BJ (cell line): ENCODE results near the gene LRRC72. TPM values are rescaled to one million over a fixed set of nuclear protein-coding genes. Genes with fewer than 3 reads are reported as not detected.
"Not testable (repeated sequence)": the region's sequence is repeated elsewhere in the genome, so short reads cannot be mapped to it uniquely, and the experiment has no call there.

Source experiments
- CTCF ChIA-PET: fragments of 350-600 bp; formaldehyde crosslinking; extraction: SDS; loops from one replicate; lab custom pipeline; 2021; ENCODE audit warnings: antibody characterized with exemption, inconsistent platforms; lab: Yijun Ruan, JAX
- POLR2A ChIA-PET: fragments of 300-600 bp; sonication (Branson Sonifier 250); formaldehyde crosslinking; extraction: SDS; loops from one replicate; lab custom pipeline; 2021; ENCODE audit warnings: antibody characterized with exemption; lab: Charles Lee
- DNase-seq: peaks from one replicate; pipeline ENCODE4 v3.0.0-alpha.2; 2011; ENCODE audit warnings: low read depth
- H3K27me3 ChIP-seq: 2 replicates; pipeline ENCODE4 v1.6.0; 2011; ENCODE audit warnings: low read length; ENCODE audit not compliant: control insufficient read depth, insufficient read depth
- H3K36me3 ChIP-seq: 2 replicates; pipeline ENCODE4 v1.5.1; 2011; ENCODE audit warnings: low read length; ENCODE audit not compliant: control insufficient read depth, insufficient read depth
- H3K4me3 ChIP-seq: 2 replicates; pipeline ENCODE4 v1.5.1; 2011; ENCODE audit warnings: low read depth, mild to moderate bottlenecking, control low read depth, low read length
- polyA plus RNA-seq: library from polyadenylated mRNA; depleted of rRNA; stranded (reverse); fragments of >200 nt; gene quantifications from 2 replicates; pipeline ENCODE4 v1.2.3, GENCODE V29; 2011
- TF ChIP-seq, protein P1 (sequence below): IDR thresholded peaks from 2 replicates; pipeline ENCODE4 v1.5.1; 2011; ENCODE audit warnings: low read depth, mild to moderate bottlenecking, control low read depth, inconsistent platforms, low read length, moderate library complexity; ENCODE audit not compliant: insufficient read depth

LRRC72 gene
- polyA plus RNA-seq, 1 experiment: not detected

- Histone ChIP-seq H3K36me3 (no peaks in the 10 kb centered on the region), H3K4me3 (no peak overlapping the region), H3K27me3 (0 out of 2 replicates have a peak, but pooled peaks cover 1% of the 10 kb centered on the region)
- TF ChIP-seq, protein P1, sequence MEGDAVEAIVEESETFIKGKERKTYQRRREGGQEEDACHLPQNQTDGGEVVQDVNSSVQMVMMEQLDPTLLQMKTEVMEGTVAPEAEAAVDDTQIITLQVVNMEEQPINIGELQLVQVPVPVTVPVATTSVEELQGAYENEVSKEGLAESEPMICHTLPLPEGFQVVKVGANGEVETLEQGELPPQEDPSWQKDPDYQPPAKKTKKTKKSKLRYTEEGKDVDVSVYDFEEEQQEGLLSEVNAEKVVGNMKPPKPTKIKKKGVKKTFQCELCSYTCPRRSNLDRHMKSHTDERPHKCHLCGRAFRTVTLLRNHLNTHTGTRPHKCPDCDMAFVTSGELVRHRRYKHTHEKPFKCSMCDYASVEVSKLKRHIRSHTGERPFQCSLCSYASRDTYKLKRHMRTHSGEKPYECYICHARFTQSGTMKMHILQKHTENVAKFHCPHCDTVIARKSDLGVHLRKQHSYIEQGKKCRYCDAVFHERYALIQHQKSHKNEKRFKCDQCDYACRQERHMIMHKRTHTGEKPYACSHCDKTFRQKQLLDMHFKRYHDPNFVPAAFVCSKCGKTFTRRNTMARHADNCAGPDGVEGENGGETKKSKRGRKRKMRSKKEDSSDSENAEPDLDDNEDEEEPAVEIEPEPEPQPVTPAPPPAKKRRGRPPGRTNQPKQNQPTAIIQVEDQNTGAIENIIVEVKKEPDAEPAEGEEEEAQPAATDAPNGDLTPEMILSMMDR: no peak
- POLR2A ChIA-PET: no interaction called here
- CTCF ChIA-PET: interaction anchor here (1.2 to 1.3 kb wide), 2 partner anchors 13 to 20 kb away, joined by 3 to 4 read pairs; no protein-coding TSS in a partner anchor
- no peak for DNase-seq
Observed at GRCh38 chr7:16514271-16514670, 12.4 kb upstream of the LRRC72 start.

- Histone ChIP-seq H3K36me3 (no peaks in the 10 kb centered on the region), H3K4me3 (no peak overlapping the region), H3K27me3 (0 out of 2 replicates have a peak, but pooled peaks cover 1% of the 10 kb centered on the region)
- ChIA-PET POLR2A (no interaction called here), CTCF (interaction anchor here (0.9 to 1.3 kb wide), 3 partner anchors 13 to 28 kb away, joined by 3 to 4 read pairs (median 4); no protein-coding TSS in a partner anchor)
- DNase-seq: no peak
- TF ChIP-seq, protein P1: no peak
Observed at GRCh38 chr7:16514729-16515128, 11.9 kb upstream of the LRRC72 start.

- TF ChIP-seq, protein P1: no peak
- ChIA-PET POLR2A (no interaction called here), CTCF (no interaction called here)
- DNase-seq: no peak
- H3K27me3 ChIP-seq: 0 out of 2 replicates have a peak, but pooled peaks cover 1% of the 10 kb centered on the region
- H3K36me3 ChIP-seq: no peaks in the 10 kb centered on the region
- no peak overlapping the region for H3K4me3 ChIP-seq
Observed at GRCh38 chr7:16515785-16516685, 10.6 kb upstream of the LRRC72 start.

- DNase-seq, CTCF ChIA-PET, H3K36me3 ChIP-seq, H3K27me3 ChIP-seq, POLR2A ChIA-PET, H3K4me3 ChIP-seq: not testable (repeated sequence)
Observed at GRCh38 chr7:16519985-16520384, 6.6 kb upstream of the LRRC72 start.

DNA sequence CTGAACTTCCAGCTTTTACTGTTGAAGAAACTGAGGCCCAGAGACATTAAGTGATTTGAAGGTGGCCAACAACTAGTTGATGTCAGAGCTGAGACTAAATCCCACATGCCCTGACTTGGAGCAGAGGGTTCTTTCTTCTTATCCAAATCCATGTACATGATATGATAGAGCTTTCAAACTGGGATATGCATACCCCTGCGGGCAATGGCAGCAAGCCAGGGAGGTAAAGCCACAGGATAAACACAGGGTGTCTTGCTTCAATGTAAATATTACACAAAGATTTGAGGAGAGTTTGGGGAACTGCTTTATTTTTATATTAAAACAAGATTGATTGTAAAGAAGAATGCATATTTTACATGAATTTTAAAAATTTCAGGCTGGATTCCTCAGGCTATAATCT, 2.3 kb upstream of the LRRC72 start:
- CTCF ChIA-PET: no interaction called here
- POLR2A ChIA-PET: no interaction called here
- no peaks in the 10 kb centered on the region for H3K27me3 ChIP-seq
- no peak for DNase-seq
- TF ChIP-seq, protein P1: no peak
- H3K4me3 ChIP-seq: no peak overlapping the region
- H3K36me3 ChIP-seq: no peaks in the 10 kb centered on the region
